Calu3 (cell line): Measurements from ENCODE around the gene BORCS8. TPM values are rescaled to one million over a fixed set of nuclear protein-coding genes. Genes with fewer than 3 reads are reported as not detected.

Experiments used
- BruUV-seq: library from RNA; stranded (reverse); fragments of 400-500 nt; replicated peaks from 2 replicates; lab custom pipeline; 2021; lab: Mats Ljungman, UMichigan
- CTCF ChIA-PET: fragments of 300-600 bp; sonication (Branson Sonifier 250); formaldehyde crosslinking; loops from one replicate; lab custom pipeline; 2022; ENCODE audit warnings: antibody characterized with exemption; lab: Charles Lee
- DNase-seq: peaks from one replicate; pipeline ENCODE4 v3.0.0; 2022
- H3K27ac Mint-ChIP-seq: one replicate; pipeline ENCODE4 v1.8.0; 2022; ENCODE audit warnings: mixed read lengths; ENCODE audit not compliant: unreplicated experiment
- H3K27me3 Mint-ChIP-seq: one replicate; pipeline ENCODE4 v1.8.0; 2022; ENCODE audit warnings: mixed read lengths; ENCODE audit not compliant: unreplicated experiment
- H3K36me3 Mint-ChIP-seq: one replicate; pipeline ENCODE4 v1.8.0; 2022; ENCODE audit warnings: mild to moderate bottlenecking, moderate library complexity, mixed read lengths; ENCODE audit not compliant: insufficient read depth, unreplicated experiment
- H3K4me1 Mint-ChIP-seq: one replicate; pipeline ENCODE4 v1.8.0; 2022; ENCODE audit warnings: mild to moderate bottlenecking, low read depth, mixed read lengths; ENCODE audit not compliant: unreplicated experiment
- H3K4me3 Mint-ChIP-seq: one replicate; pipeline ENCODE4 v1.8.0; 2022; ENCODE audit warnings: mild to moderate bottlenecking, low read depth, moderate library complexity, mixed read lengths; ENCODE audit not compliant: unreplicated experiment
- H3K9me3 Mint-ChIP-seq: one replicate; pipeline ENCODE4 v1.8.0; 2022; ENCODE audit warnings: low read depth, mixed read lengths; ENCODE audit not compliant: unreplicated experiment
- intact Hi-C: fragments of 100-400 bp; cut with micrococcal nuclease; formaldehyde crosslinking; loops from one replicate; pipeline ENCODE4 v1.10.0; 2022; ENCODE audit not compliant: unreplicated experiment
- total RNA-seq: library from RNA; stranded (reverse); gene quantifications from 2 replicates; pipeline ENCODE4 v1.2.3, GENCODE V29; 2022
- TF ChIP-seq, protein P1 (sequence below): fragments of 200-600 bp; IDR thresholded peaks from one replicate; pipeline ENCODE4 v1.8.0; 2022; ENCODE audit warnings: antibody characterized with exemption; ENCODE audit not compliant: unreplicated experiment

BORCS8 gene
- total RNA-seq, 1 experiment from 2014 or later: 26.3 TPM

DNA sequence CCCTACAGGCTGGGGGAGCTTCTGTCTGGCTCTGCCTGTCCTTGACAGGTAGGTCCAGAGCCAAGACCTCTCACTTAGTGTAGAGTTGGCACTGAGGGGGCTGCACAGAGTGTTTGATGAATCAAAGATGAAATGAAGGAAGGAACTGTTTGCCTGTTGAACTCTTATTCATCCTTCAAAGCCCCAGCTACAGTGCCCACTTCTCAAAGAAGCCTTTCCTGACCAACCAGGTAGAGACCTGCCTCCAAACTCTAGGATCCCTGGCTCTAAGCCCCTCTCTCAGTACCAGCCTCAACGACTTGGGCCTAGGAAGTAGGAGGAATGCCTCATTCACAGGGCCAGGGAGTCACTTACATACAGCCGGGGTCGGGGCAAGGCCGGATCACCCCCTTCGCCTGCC lies 44.6 kb downstream of the BORCS8 start:
- H3K4me1 Mint-ChIP-seq: no peaks in the 10 kb centered on the region
- intact Hi-C loops: loop anchor here (10.0 kb wide), 1 partner anchor 77 kb away; no protein-coding TSS in a partner anchor
- no TSS peak for BruUV-seq
- no peak for DNase-seq
- no peaks in the 10 kb centered on the region for H3K36me3 Mint-ChIP-seq
- CTCF ChIA-PET: interaction anchor here (1.6 kb wide), 1 partner anchor 77 kb away, joined by 4 read pairs; no protein-coding TSS in a partner anchor
- H3K4me3 Mint-ChIP-seq: no peak overlapping the region
- no peaks in the 10 kb centered on the region for H3K27me3 Mint-ChIP-seq
- TF ChIP-seq, protein P1, sequence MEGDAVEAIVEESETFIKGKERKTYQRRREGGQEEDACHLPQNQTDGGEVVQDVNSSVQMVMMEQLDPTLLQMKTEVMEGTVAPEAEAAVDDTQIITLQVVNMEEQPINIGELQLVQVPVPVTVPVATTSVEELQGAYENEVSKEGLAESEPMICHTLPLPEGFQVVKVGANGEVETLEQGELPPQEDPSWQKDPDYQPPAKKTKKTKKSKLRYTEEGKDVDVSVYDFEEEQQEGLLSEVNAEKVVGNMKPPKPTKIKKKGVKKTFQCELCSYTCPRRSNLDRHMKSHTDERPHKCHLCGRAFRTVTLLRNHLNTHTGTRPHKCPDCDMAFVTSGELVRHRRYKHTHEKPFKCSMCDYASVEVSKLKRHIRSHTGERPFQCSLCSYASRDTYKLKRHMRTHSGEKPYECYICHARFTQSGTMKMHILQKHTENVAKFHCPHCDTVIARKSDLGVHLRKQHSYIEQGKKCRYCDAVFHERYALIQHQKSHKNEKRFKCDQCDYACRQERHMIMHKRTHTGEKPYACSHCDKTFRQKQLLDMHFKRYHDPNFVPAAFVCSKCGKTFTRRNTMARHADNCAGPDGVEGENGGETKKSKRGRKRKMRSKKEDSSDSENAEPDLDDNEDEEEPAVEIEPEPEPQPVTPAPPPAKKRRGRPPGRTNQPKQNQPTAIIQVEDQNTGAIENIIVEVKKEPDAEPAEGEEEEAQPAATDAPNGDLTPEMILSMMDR: no peak
- no peaks in the 10 kb centered on the region for H3K9me3 Mint-ChIP-seq
- H3K27ac Mint-ChIP-seq: no peak overlapping the region

DNA sequence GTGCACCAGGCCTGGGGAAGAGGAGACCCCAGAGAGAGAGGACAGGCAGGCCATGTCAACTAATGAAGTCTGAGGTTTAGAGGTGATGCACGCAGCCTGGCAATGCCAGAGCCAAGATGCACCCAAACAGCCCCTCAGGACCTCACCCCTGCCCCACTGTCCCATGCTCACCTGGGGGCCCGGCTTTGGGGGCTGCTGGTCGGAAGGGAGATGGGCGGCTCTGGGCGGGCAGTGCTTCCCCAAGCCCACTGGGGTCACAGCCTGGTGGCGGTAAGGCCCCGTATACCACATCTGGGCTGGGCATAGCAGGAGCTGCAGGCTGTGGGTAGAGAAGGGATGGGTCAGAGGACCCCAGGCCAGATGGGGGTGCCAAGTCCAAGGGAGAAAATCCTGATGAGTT lies 45.1 kb downstream of the BORCS8 start:
- no TSS peak for BruUV-seq
- DNase-seq: no peak
- intact Hi-C loops: loop anchor here (10.0 kb wide), 1 partner anchor 78 kb away; no protein-coding TSS in a partner anchor
- Mint-ChIP-seq H3K27me3 (no peaks in the 10 kb centered on the region), H3K4me1 (no peaks in the 10 kb centered on the region), H3K4me3 (no peak overlapping the region), H3K27ac (no peak overlapping the region), H3K36me3 (no peaks in the 10 kb centered on the region), H3K9me3 (no peaks in the 10 kb centered on the region)
- TF ChIP-seq, protein P1: no peak
- CTCF ChIA-PET: no interaction called here

DNA sequence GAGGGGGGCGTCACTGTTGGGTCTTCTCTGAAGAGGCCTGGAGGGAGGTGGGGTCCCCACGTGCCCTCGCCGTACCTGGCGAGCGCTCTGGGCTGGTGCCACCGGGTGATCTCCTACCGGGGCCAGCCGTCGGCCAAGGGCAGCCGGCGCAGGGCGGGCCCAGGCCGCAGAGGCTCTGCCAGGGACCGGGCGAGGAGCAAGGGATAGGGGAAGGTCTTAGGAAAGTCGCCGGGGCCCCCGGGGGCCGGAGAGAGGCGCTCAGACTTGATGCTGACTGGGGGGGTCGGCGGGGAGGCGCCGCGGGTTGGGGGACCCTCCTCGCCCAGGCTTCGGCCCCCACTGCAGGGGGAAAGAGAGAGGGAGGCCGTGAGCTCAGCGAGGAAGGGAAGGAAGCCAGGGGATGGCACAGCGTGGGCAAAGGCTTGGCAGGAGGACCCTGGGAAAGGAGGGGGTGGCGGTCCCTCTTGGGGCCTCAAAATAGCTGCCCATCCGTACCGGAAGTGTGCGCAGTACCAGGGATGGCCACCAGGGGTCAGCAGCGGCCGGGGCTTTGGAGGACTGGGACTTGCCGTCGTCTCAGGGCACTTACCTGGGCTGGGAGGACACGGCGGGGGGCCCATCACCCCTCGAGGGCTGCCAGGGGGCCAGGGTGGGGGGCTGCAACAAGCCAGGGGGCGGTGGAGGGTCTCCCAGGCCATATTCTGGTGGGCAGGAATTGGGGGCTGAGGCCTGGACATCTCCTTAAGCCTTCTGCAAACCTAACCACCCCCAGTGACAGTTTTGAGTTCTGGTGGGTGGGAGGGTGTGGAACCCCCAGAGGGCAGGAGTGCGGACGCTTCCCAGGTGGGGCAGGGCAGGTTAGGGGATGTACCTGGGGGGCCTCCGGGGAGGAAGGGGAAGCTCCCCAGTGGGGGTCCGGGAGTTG lies 46.0 kb downstream of the BORCS8 start:
- Mint-ChIP-seq H3K4me3 (no peak overlapping the region), H3K4me1 (no peaks in the 10 kb centered on the region), H3K27me3 (no peaks in the 10 kb centered on the region), H3K27ac (no peak overlapping the region), H3K36me3 (no peaks in the 10 kb centered on the region), H3K9me3 (no peaks in the 10 kb centered on the region)
- DNase-seq: peak; percentile 84
- TF ChIP-seq, protein P1: peak; percentile 67
- CTCF ChIA-PET: interaction anchor here (0.5 to 0.9 kb wide), 3 partner anchors 29 to 344 kb away, joined by 3 to 8 read pairs (median 3); no protein-coding TSS in a partner anchor
- no TSS peak for BruUV-seq
- intact Hi-C loops: loop anchor here (10.0 kb wide), 1 partner anchor 79 kb away; no protein-coding TSS in a partner anchor

DNA sequence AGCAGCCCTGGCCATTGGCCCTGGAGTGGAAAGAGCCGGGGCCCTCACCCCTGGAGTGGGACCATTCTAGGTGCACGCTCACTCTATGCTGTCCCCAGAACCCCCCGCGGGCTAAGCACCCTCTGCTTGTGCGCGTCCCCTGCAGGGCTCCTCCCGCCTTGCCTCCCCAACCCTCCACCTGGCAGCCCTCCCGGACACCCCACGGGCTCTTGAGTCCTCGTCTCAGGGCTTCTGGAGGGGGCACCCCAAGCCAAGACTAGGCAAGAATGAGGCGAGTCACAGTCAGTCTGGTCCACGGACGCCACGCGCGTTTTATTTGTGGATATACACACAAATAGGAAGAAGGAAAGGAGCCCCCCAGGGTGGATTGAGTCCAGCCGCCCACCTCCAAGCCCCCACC lies 46.7 kb downstream of the BORCS8 start:
- intact Hi-C loops: loop anchor here (10.0 kb wide), 1 partner anchor 80 kb away; no protein-coding TSS in a partner anchor
- no peaks in the 10 kb centered on the region for H3K36me3 Mint-ChIP-seq

More for the DNA sequence above, 46.7 kb downstream of the BORCS8 start:
- TF ChIP-seq, protein P1: no peak
- BruUV-seq: no TSS peak
- Mint-ChIP-seq H3K9me3 (no peaks in the 10 kb centered on the region), H3K4me3 (no peak overlapping the region), H3K27me3 (no peaks in the 10 kb centered on the region), H3K27ac (no peak overlapping the region), H3K4me1 (no peaks in the 10 kb centered on the region)
- no peak for DNase-seq
- CTCF ChIA-PET: interaction anchor here (0.5 to 0.9 kb wide), 3 partner anchors 29 to 345 kb away, joined by 3 to 8 read pairs (median 3); no protein-coding TSS in a partner anchor
